ENCODE data around the gene ZNF516.

ZNF516 gene

GRCh38 chr18:76328140-76328539 lies 166.9 kb downstream of the ZNF516 start:
- DNase-seq: no peak

GRCh38 chr18:76323891-76324290 lies 171.2 kb downstream of the ZNF516 start:
- DNase-seq: no peak

GRCh38 chr18:76322686-76323085 lies 172.4 kb downstream of the ZNF516 start:
- no peak for DNase-seq

- DNase-seq: no peak
Observed at GRCh38 chr18:76319366-76319765, 175.7 kb downstream of the ZNF516 start.

GRCh38 chr18:76318607-76319006 lies 176.4 kb downstream of the ZNF516 start:
- no peak for DNase-seq

- DNase-seq: no peak
Observed at GRCh38 chr18:76317136-76317535, 177.9 kb downstream of the ZNF516 start.

GRCh38 chr18:76315722-76316230 lies 179.3 kb downstream of the ZNF516 start:
- no peak for DNase-seq

- DNase-seq: no peak
Observed at GRCh38 chr18:76314496-76314895, 180.5 kb downstream of the ZNF516 start.

- no peak for DNase-seq
Observed at GRCh38 chr18:76314015-76314414, 181.0 kb downstream of the ZNF516 start.
